IPS DF 4.7 (cell line): ENCODE results near the gene ZKSCAN1.
"Not testable (repeated sequence)": the region's sequence is repeated elsewhere in the genome, so short reads cannot be mapped to it uniquely, and the experiment has no call there.

Experiments
- DNase-seq: peaks from one replicate; pipeline ENCODE4 v3.0.0-alpha.2; 2013; ENCODE audit warnings: low spot score; ENCODE audit errors: extremely low read depth

ZKSCAN1 gene

GRCh38 chr7:100015232-100016214 is at the start of gene ZKSCAN1:
TSS of gene ZKSCAN1 (plus strand) at chr7:100015596. CDS start at chr7:100023507, 7,911 bp downstream.
- peak; percentile 69 for DNase-seq

GRCh38 chr7:99969298-99969697 is 46.1 kb upstream of the ZKSCAN1 start:
- DNase-seq, result no peak

GRCh38 chr7:99969813-99970212 is 45.6 kb upstream of the ZKSCAN1 start:
- DNase-seq, result not testable (repeated sequence)

- no peak for DNase-seq
Measured at GRCh38 chr7:99971242-99971641, 44.2 kb upstream of the ZKSCAN1 start.

GRCh38 chr7:99973817-99974216 is 41.6 kb upstream of the ZKSCAN1 start:
- not testable (repeated sequence) for DNase-seq

- DNase-seq, result no peak
Measured at GRCh38 chr7:99974681-99975080, 40.7 kb upstream of the ZKSCAN1 start.

GRCh38 chr7:99975782-99976521 is 39.4 kb upstream of the ZKSCAN1 start, which contains the start of gene AZGP1:
TSS of gene AZGP1 (minus strand) at chr7:99976031. CDS start at chr7:99976020, 11 bp downstream.
- no peak for DNase-seq

GRCh38 chr7:99976626-99977025 is 38.8 kb upstream of the ZKSCAN1 start:
- no peak for DNase-seq

GRCh38 chr7:99979814-99980225 is 35.6 kb upstream of the ZKSCAN1 start:
- DNase-seq, result not testable (repeated sequence)

GRCh38 chr7:99980448-99980872 is 34.9 kb upstream of the ZKSCAN1 start:
- not testable (repeated sequence) for DNase-seq

GRCh38 chr7:99981066-99981465 is 34.3 kb upstream of the ZKSCAN1 start:
- not testable (repeated sequence) for DNase-seq

GRCh38 chr7:99984593-99984992 is 30.8 kb upstream of the ZKSCAN1 start:
- DNase-seq, result no peak

- not testable (repeated sequence) for DNase-seq
Measured at GRCh38 chr7:99987306-99987705, 28.1 kb upstream of the ZKSCAN1 start.

GRCh38 chr7:99987846-99988245 is 27.6 kb upstream of the ZKSCAN1 start:
- DNase-seq, result no peak

- DNase-seq, result no peak
Measured at GRCh38 chr7:99990460-99990852, 24.9 kb upstream of the ZKSCAN1 start.

GRCh38 chr7:99991543-99991942 is 23.9 kb upstream of the ZKSCAN1 start:
- not testable (repeated sequence) for DNase-seq

- DNase-seq, result no peak
Measured at GRCh38 chr7:99992330-99993038, 22.9 kb upstream of the ZKSCAN1 start.

- no peak for DNase-seq
Measured at GRCh38 chr7:99994819-99995218, 20.6 kb upstream of the ZKSCAN1 start.

- DNase-seq, result no peak
Measured at GRCh38 chr7:99996755-99997544, 18.4 kb upstream of the ZKSCAN1 start.

GRCh38 chr7:99997545-99998137 is 17.8 kb upstream of the ZKSCAN1 start:
- no peak for DNase-seq
